ENCODE data around the gene ARVCF.

ARVCF gene

GRCh38 chr22:20053407-20054033 is 36.9 kb upstream of the ARVCF start:
- DNase-seq: no peak

- no peak for DNase-seq
Measured at GRCh38 chr22:20052309-20053259, 36.0 kb upstream of the ARVCF start.

GRCh38 chr22:20051927-20052308 is 35.3 kb upstream of the ARVCF start:
- DNase-seq: no peak

GRCh38 chr22:20046730-20047129 is 30.1 kb upstream of the ARVCF start:
- DNase-seq: no peak

- peak; percentile 19 for DNase-seq
Measured at GRCh38 chr22:20044495-20045151, 28.0 kb upstream of the ARVCF start.

GRCh38 chr22:20043997-20044342 is 27.3 kb upstream of the ARVCF start:
- DNase-seq: no peak

GRCh38 chr22:20043057-20043996 is 26.7 kb upstream of the ARVCF start:
- DNase-seq: no peak

- no peak for DNase-seq
Measured at GRCh38 chr22:20040327-20041200, 23.9 kb upstream of the ARVCF start.

GRCh38 chr22:20039683-20040325 is 23.2 kb upstream of the ARVCF start:
- no peak for DNase-seq

- no peak for DNase-seq
Measured at GRCh38 chr22:20038574-20038973, 22.0 kb upstream of the ARVCF start.

GRCh38 chr22:20037419-20037818 is 20.8 kb upstream of the ARVCF start:
- no peak for DNase-seq

GRCh38 chr22:20036535-20037392 is 20.1 kb upstream of the ARVCF start:
- DNase-seq: no peak

- DNase-seq: no peak
Measured at GRCh38 chr22:20036084-20036482, 19.5 kb upstream of the ARVCF start.

- no peak for DNase-seq
Measured at GRCh38 chr22:20035375-20036083, 18.9 kb upstream of the ARVCF start.

- no peak for DNase-seq
Measured at GRCh38 chr22:20034143-20034542, 17.5 kb upstream of the ARVCF start.

GRCh38 chr22:20033045-20033706 is 16.6 kb upstream of the ARVCF start:
- no peak for DNase-seq

- DNase-seq: no peak
Measured at GRCh38 chr22:20032407-20032991, 15.9 kb upstream of the ARVCF start.

- no peak for DNase-seq
Measured at GRCh38 chr22:20031732-20032406, 15.2 kb upstream of the ARVCF start.
